Bronchial epithelial cell (primary cell): ENCODE measurements around the gene GALNT4. TPM values are rescaled to one million over a fixed set of nuclear protein-coding genes. Genes with fewer than 3 reads are reported as not detected.

Source experiments
- DNase-seq: peaks from one replicate; pipeline ENCODE4 v3.0.0-alpha.2; 2010; ENCODE audit warnings: low read depth
- FAIRE-seq: peaks from 2 replicates; lab custom pipeline; 2011; peaks lifted over from hg19 to GRCh38; lab: Jason Lieb, UNC
- H3K27me3 ChIP-seq: 2 replicates; pipeline ENCODE4 v1.5.1; 2011; ENCODE audit warnings: low read length; ENCODE audit not compliant: control insufficient read depth, insufficient read depth
- H3K36me3 ChIP-seq: 2 replicates; pipeline ENCODE4 v1.5.1; 2011; ENCODE audit warnings: low read length; ENCODE audit not compliant: control insufficient read depth, insufficient read depth
- H3K4me3 ChIP-seq: 2 replicates; pipeline ENCODE4 v1.5.1; 2011; ENCODE audit warnings: mild to moderate bottlenecking, low read depth, low read length, control low read depth
- CTCF ChIP-seq: IDR thresholded peaks from 2 replicates; pipeline ENCODE4 v1.5.1; 2011; ENCODE audit warnings: mild to moderate bottlenecking, moderate library complexity, low read length, control low read depth, inconsistent platforms; ENCODE audit not compliant: insufficient read depth, severe bottlenecking
- total RNA-seq: library from RNA; depleted of rRNA; stranded (reverse); fragments of >200 nt; gene quantifications from 2 replicates; pipeline ENCODE4 v1.2.1, GENCODE V29; 2014

The GALNT4 gene
- total RNA-seq, 1 donor from 2014 or later = 9.7 TPM

- H3K27me3 ChIP-seq = no peaks in the 10 kb centered on the region
- no peak for TF ChIP-seq CTCF
- DNase-seq (no peak), FAIRE-seq (peak; percentile 58)
- H3K36me3 ChIP-seq = peaks cover 3% of the 10 kb centered on the region
- H3K4me3 ChIP-seq = no peak overlapping the region
Measured at GRCh38 chr12:89486264-89486663, 38.3 kb downstream of the GALNT4 start.

GRCh38 chr12:89484470-89484869, 40.1 kb downstream of the GALNT4 start:
- H3K27me3 ChIP-seq = no peaks in the 10 kb centered on the region
- no peak for FAIRE-seq
- TF ChIP-seq CTCF = no peak
- peaks cover under 1% of the 10 kb centered on the region for H3K36me3 ChIP-seq
- H3K4me3 ChIP-seq = no peak overlapping the region
- DNase-seq = no peak

- Histone ChIP-seq H3K36me3 (no peaks in the 10 kb centered on the region), H3K27me3 (no peaks in the 10 kb centered on the region), H3K4me3 (no peak overlapping the region)
- FAIRE-seq = no peak
- DNase-seq = no peak
- TF ChIP-seq CTCF = no peak
Measured at GRCh38 chr12:89481213-89481914, 43.2 kb downstream of the GALNT4 start.

- H3K4me3 ChIP-seq = no peak overlapping the region
- no peak for TF ChIP-seq CTCF
- no peaks in the 10 kb centered on the region for H3K36me3 ChIP-seq
- no peaks in the 10 kb centered on the region for H3K27me3 ChIP-seq
- FAIRE-seq (no peak), DNase-seq (no peak)
Measured at GRCh38 chr12:89479982-89480381, 44.6 kb downstream of the GALNT4 start.

GRCh38 chr12:89477633-89478279, 46.8 kb downstream of the GALNT4 start:
- no peak overlapping the region for H3K4me3 ChIP-seq
- DNase-seq = no peak
- TF ChIP-seq CTCF = no peak
- no peaks in the 10 kb centered on the region for H3K36me3 ChIP-seq
- H3K27me3 ChIP-seq = no peaks in the 10 kb centered on the region
- FAIRE-seq = no peak
